Tibial nerve (tissue), 4 donors: ENCODE data around the gene LRFN2. TPM values are rescaled to one million over a fixed set of nuclear protein-coding genes. Genes with fewer than 3 reads are reported as not detected.

Source experiments
- DNase-seq, 2 donors: peaks; one replicate each; pipeline ENCODE4 v3.0.0-alpha.2; 2019; ENCODE audit warnings: low spot score in 2 of 2
- H3K27ac ChIP-seq, 4 donors: fragments of 200-600 bp; sonication (generic) in 3 of 4; one replicate each; pipeline ENCODE4 v1.5.1; 2017 to 2019; ENCODE audit warnings: mild to moderate bottlenecking in 1 of 4
- H3K27me3 ChIP-seq, 2 donors: fragments of 200-600 bp; sonication (generic) in 1 of 2; one replicate each; pipeline versions ENCODE4 v1.5.1 to v1.6.0; 2017 to 2019
- H3K36me3 ChIP-seq, 3 donors: fragments of 200-600 bp; sonication (generic); one replicate each; pipeline ENCODE4 v1.5.1; 2018 to 2019
- H3K4me1 ChIP-seq, 4 donors: fragments of 200-600 bp; sonication (generic) in 3 of 4; one replicate each; pipeline ENCODE4 v1.5.1; 2017 to 2019
- H3K4me3 ChIP-seq, 4 donors: fragments of 200-600 bp; sonication (generic) in 3 of 4; one replicate each; pipeline ENCODE4 v1.5.1; 2017 to 2019; ENCODE audit warnings: mild to moderate bottlenecking in 1 of 4, moderate library complexity in 1 of 4
- H3K9me3 ChIP-seq, 4 donors: fragments of 200-600 bp; sonication (generic) in 3 of 4; one replicate each; pipeline ENCODE4 v1.5.1; 2017 to 2019
- CTCF ChIP-seq, 5 experiments: fragments of 200-600 bp in 3 of 5; fragments of 450-650 bp in 2 of 5; sonication (generic) in 3 of 5; IDR thresholded peaks; one replicate each; pipeline ENCODE4 v1.5.1; 2016 to 2019; ENCODE audit warnings: antibody characterized with exemption in 5 of 5, mild to moderate bottlenecking in 3 of 5, moderate library complexity in 2 of 5
- EP300 ChIP-seq, 2 donors: sonication (generic); formaldehyde crosslinking; IDR thresholded peaks; one replicate each; pipeline ENCODE4 v1.6.1; 2017; ENCODE audit warnings: antibody characterized with exemption in 2 of 2, mild to moderate bottlenecking in 1 of 2
- POLR2A ChIP-seq, 2 donors: fragments of 450-650 bp; IDR thresholded peaks; one replicate each; pipeline ENCODE4 v1.6.1; 2017; ENCODE audit warnings: antibody characterized with exemption in 2 of 2, mild to moderate bottlenecking in 2 of 2, moderate library complexity in 2 of 2
- WGBS, 2 donors: methylation state at CpG; one replicate each; pipeline ENCODE4 v1.1.5; 2018; 5-methylcytosine and 5-hydroxymethylcytosine counted together
- total RNA-seq, 4 donors: library from RNA; depleted of rRNA; stranded (reverse); fragments of >200 nt; gene quantifications; one replicate each; pipeline ENCODE4 v1.1.0, GENCODE V29; 2016

LRFN2 gene
- total RNA-seq, 4 donors from 2014 or later, result not detected

DNA sequence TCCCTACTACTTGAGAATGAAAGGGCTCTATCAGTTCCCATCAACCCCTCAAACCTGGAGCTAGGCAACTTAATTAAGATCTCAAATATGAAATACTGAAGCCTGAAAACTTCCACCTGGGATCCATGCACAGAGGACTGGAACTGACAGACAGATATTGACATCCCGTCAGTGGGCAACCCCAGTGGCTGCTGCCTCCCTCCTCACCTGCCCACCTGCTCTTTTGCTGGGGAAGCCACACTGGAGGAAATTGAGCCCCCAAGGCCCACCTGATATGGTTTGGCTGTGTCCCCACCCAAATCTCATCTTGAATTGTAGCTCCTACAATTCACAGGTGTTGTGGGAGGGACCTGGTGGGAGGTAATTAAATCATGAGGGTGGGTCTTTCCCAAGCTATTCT lies 192.8 kb downstream of the LRFN2 start:
- H3K36me3 ChIP-seq, result no peaks in the 10 kb centered on the region
- H3K4me3 ChIP-seq, result no peak overlapping the region
- no peaks in the 10 kb centered on the region for H3K27me3 ChIP-seq
- no peak for DNase-seq
- TF ChIP-seq CTCF (IDR thresholded peaks at IDR 0.05) (no peak), EP300 (IDR thresholded peaks at IDR 0.05) (no peak), POLR2A (IDR thresholded peaks at IDR 0.05) (no peak)
- no peak overlapping the region for H3K27ac ChIP-seq
- no peaks in the 10 kb centered on the region for H3K4me1 ChIP-seq
- WGBS, 2 donors, result 100% methylated on average over 1 of the region's 1 CpG
- H3K9me3 ChIP-seq, result no peaks in the 10 kb centered on the region

DNA sequence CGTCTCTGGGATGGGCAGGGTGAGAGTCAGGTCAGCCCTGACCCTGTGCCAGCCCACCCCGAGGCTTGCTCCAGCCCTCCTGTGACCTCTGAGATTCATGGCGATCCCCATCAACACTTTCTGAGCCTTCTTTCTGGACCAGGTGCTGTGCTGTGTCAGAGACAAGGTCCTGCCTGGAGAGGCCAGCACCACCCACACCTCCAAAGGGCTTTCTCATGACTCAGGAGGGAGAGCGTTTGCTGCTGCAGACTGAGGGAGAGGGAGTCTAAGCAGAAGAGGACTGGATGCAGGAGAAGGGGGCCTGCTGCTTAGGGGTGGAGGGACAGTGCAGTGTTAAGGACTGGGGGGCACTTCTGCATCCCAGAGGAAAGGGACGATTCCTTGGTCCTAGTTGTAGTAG lies 193.5 kb downstream of the LRFN2 start:
- H3K27ac ChIP-seq, result no peak overlapping the region
- H3K4me3 ChIP-seq, result no peak overlapping the region
- H3K36me3 ChIP-seq, result no peaks in the 10 kb centered on the region
- WGBS, 2 donors, result 45 to 48% methylated on average over 5 of the region's 5 CpGs
- H3K9me3 ChIP-seq, result no peaks in the 10 kb centered on the region
- H3K27me3 ChIP-seq, result no peaks in the 10 kb centered on the region
- no peak for DNase-seq
- no peaks in the 10 kb centered on the region for H3K4me1 ChIP-seq
- TF ChIP-seq EP300 (IDR thresholded peaks at IDR 0.05) (no peak), CTCF (IDR thresholded peaks at IDR 0.05) (no peak), POLR2A (IDR thresholded peaks at IDR 0.05) (no peak)

- TF ChIP-seq POLR2A (IDR thresholded peaks at IDR 0.05) (no peak), CTCF (IDR thresholded peaks at IDR 0.05) (no peak), EP300 (IDR thresholded peaks at IDR 0.05) (no peak)
- WGBS, 2 donors, result 94 to 95% methylated on average over 8 to 14 of the region's 16 CpGs
- Histone ChIP-seq H3K4me3 (no peak overlapping the region), H3K27ac (no peak overlapping the region), H3K4me1 (no peaks in the 10 kb centered on the region), H3K9me3 (no peaks in the 10 kb centered on the region), H3K36me3 (no peaks in the 10 kb centered on the region), H3K27me3 (no peaks in the 10 kb centered on the region)
- DNase-seq, result no peak
Measured at GRCh38 chr6:40392589-40392988, 194.6 kb downstream of the LRFN2 start.

DNA sequence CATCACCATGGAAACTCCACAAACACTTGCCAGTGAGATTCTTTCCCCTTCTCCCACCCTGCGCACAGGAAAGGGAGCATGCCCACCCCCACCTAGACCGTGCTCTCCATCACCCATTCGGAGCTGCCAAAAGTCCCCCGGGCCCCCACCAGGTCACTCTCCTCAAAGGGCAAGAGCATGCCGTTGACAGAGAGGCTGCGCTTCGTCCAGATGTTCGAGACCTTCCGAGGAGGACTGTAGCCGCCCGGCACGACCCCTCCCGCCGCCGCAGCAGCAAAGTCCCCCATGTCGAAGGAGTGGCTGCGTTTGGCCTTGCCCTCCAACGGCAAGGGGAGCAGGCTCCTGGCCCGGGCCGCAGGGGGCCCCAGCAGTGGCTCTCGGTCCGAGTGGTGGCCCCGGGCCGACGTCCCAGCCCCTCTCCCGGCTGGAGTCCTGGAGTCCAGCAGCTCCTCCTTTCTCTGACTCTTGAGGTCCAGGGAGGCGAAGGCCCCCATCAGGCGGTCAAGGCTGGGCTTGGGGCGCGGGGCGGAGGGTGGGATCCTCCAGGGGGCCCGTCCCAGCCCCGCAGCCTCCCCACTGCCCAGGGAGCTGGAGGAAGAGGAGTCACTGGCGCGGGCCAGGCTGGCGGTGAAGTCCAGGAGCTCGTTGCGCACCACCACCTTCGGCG lies 195.2 kb downstream of the LRFN2 start:
- Histone ChIP-seq H3K27me3 (no peaks in the 10 kb centered on the region), H3K27ac (no peak overlapping the region), H3K9me3 (no peaks in the 10 kb centered on the region), H3K4me1 (no peaks in the 10 kb centered on the region), H3K36me3 (no peaks in the 10 kb centered on the region), H3K4me3 (no peak overlapping the region)
- WGBS, 2 donors, result 83 to 92% methylated on average over 27 to 39 of the region's 40 CpGs
- no peak for DNase-seq
- TF ChIP-seq EP300 (IDR thresholded peaks at IDR 0.05) (no peak), CTCF (IDR thresholded peaks at IDR 0.05) (no peak), POLR2A (IDR thresholded peaks at IDR 0.05) (no peak)

DNA sequence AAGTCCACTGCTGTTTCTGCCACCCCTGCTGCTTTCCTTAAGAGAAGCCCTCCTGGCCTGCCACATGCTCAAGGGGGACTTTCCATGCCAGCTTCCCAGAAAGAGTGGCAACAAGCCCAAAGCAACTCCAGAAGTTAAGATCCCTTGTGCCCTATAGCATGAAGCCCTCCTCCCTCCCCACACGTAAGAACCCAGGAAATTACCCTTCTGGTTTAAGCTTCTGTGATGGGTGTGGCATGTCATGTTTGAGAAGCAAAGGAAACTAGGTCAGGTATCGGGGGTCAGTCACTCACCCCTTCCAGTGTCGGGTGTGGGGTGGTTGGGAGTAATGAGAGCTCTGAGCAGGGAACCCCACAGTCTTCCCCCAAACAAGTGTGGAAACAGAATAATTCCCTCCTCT lies 196.1 kb downstream of the LRFN2 start:
- DNase-seq, result no peak
- no peaks in the 10 kb centered on the region for H3K36me3 ChIP-seq
- H3K4me3 ChIP-seq, result no peak overlapping the region
- no peak overlapping the region for H3K27ac ChIP-seq
- no peaks in the 10 kb centered on the region for H3K4me1 ChIP-seq
- no peaks in the 10 kb centered on the region for H3K9me3 ChIP-seq
- WGBS, 2 donors, result 73 to 87% methylated on average over 3 of the region's 3 CpGs
- TF ChIP-seq CTCF (IDR thresholded peaks at IDR 0.05), result no peak
- TF ChIP-seq EP300 (IDR thresholded peaks at IDR 0.05), result no peak
- TF ChIP-seq POLR2A (IDR thresholded peaks at IDR 0.05), result no peak
- H3K27me3 ChIP-seq, result no peaks in the 10 kb centered on the region
